Lung (tissue), 12 donors: ENCODE results near the gene ZNF593OS. TPM values are rescaled to one million over a fixed set of nuclear protein-coding genes. Genes with fewer than 3 reads are reported as not detected.

Experiments used
- ATAC-seq: fragments of 200-7000 bp; cut with Tn5 transposase; one replicate; pipeline ENCODE4 v1.9.1; 2020; ENCODE audit warnings: moderate number of reproducible peaks; ENCODE audit not compliant: insufficient read depth, low FRiP score
- DNase-seq, 3 donors: peaks; one replicate each; pipeline ENCODE4 v3.0.0-alpha.2; 2013 to 2017
- H3K27ac ChIP-seq, 2 donors: one replicate each; pipeline ENCODE4 v1.5.1; 2013; ENCODE audit warnings: mild to moderate bottlenecking in 2 of 2, moderate library complexity in 2 of 2, control low read depth in 1 of 2, inconsistent platforms in 1 of 2, low read depth in 1 of 2, low read length in 1 of 2
- H3K27me3 ChIP-seq, 3 donors: one replicate each; pipeline ENCODE4 v1.5.1; 2013; ENCODE audit warnings: low read length in 2 of 3; ENCODE audit not compliant: control insufficient read depth in 3 of 3, insufficient read depth in 3 of 3
- H3K36me3 ChIP-seq, 4 donors: one replicate each; pipeline ENCODE4 v1.5.1; 2013; ENCODE audit warnings: low read length in 4 of 4, mild to moderate bottlenecking in 1 of 4, moderate library complexity in 1 of 4; ENCODE audit not compliant: control insufficient read depth in 4 of 4, insufficient read depth in 4 of 4
- H3K4me1 ChIP-seq, 5 donors: one replicate each; pipeline ENCODE4 v1.5.1; 2013; ENCODE audit warnings: low read length in 5 of 5, mild to moderate bottlenecking in 2 of 5, moderate library complexity in 1 of 5; ENCODE audit not compliant: control insufficient read depth in 5 of 5, insufficient read depth in 5 of 5
- H3K4me3 ChIP-seq: one replicate; pipeline ENCODE4 v1.5.1; 2013; ENCODE audit warnings: mild to moderate bottlenecking, control low read depth, moderate library complexity
- H3K9ac ChIP-seq, 2 donors: one replicate each; pipeline ENCODE4 v1.5.1; 2013; ENCODE audit warnings: low read length in 2 of 2, control low read depth in 1 of 2; ENCODE audit not compliant: insufficient read depth in 1 of 2
- H3K9me3 ChIP-seq, 4 donors: one replicate each; pipeline ENCODE4 v1.5.1; 2013; ENCODE audit warnings: low read length in 3 of 4, mild to moderate bottlenecking in 1 of 4, moderate library complexity in 1 of 4; ENCODE audit not compliant: control insufficient read depth in 4 of 4, insufficient read depth in 3 of 4
- WGBS, 2 donors: extraction: QIAGEN DNeasy Blood & Tissue Kit; methylation state at CpG; one replicate each; pipeline ENCODE4 v1.1.7; 2013; 5-methylcytosine and 5-hydroxymethylcytosine counted together
- polyA plus RNA-seq, 2 donors: library from polyadenylated mRNA; stranded (reverse); fragments of 200-250 nt; gene quantifications; one replicate each; pipeline ENCODE4 v1.2.1, GENCODE V29; 2013
- total RNA-seq, 2 donors: library from RNA; depleted of rRNA in 1 of 2; stranded (reverse); fragments of >200 nt in 1 of 2; gene quantifications; one replicate each; pipeline ENCODE4 v1.2.1, GENCODE V29; 2014 to 2021
- TF ChIP-seq, protein P1 (sequence below): IDR thresholded peaks from 2 replicates; pipeline ENCODE4 v1.5.1; 2012; ENCODE audit warnings: mild to moderate bottlenecking; ENCODE audit errors: control extremely low read depth, extremely low read depth
- donor health status: control.
- donor health status: control.
- donor health status: Bipolar disorder and iron deficiency.
- donor health status: healthy.
- donor health status: DM: yes; HTN: yes; CAD: no.

Gene ZNF593OS
- total and polyA plus RNA-seq, 4 donors = 0.29 to 0.65 TPM; not detected in 2

DNA sequence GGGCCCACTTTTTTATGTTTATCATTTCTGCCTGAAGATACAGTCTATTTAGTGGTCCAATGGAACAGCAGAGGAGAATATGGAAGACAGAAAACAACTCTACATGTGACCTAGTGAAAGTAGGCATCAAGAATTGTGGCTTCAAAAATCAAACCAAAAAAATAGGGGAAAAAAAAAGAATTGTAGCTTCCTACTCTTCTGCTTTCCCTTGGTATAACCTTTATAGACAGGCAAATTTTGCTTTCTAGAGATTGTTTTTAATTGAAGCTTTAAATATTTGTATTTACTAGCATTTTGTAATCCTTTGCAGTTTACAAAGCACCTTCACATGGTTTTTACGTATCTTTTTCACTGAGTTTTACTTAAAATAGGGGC lies 45.7 kb downstream of the ZNF593OS start:
- Histone ChIP-seq H3K4me1 (peaks cover 0 to 14% (median 3%) of the 10 kb centered on the region in 5 donors), H3K9ac (no peak overlapping the region), H3K9me3 (no peaks in the 10 kb centered on the region), H3K27me3 (no peaks in the 10 kb centered on the region), H3K27ac (no peak overlapping the region), H3K4me3 (no peak overlapping the region), H3K36me3 (peaks cover 2 to 13% (median 3%) of the 10 kb centered on the region in 4 donors)
- no peak for ATAC-seq
- no peak for DNase-seq
- 31 to 34% methylated on average over 1 of the region's 1 CpG for WGBS, 2 donors
- TF ChIP-seq, protein P1, sequence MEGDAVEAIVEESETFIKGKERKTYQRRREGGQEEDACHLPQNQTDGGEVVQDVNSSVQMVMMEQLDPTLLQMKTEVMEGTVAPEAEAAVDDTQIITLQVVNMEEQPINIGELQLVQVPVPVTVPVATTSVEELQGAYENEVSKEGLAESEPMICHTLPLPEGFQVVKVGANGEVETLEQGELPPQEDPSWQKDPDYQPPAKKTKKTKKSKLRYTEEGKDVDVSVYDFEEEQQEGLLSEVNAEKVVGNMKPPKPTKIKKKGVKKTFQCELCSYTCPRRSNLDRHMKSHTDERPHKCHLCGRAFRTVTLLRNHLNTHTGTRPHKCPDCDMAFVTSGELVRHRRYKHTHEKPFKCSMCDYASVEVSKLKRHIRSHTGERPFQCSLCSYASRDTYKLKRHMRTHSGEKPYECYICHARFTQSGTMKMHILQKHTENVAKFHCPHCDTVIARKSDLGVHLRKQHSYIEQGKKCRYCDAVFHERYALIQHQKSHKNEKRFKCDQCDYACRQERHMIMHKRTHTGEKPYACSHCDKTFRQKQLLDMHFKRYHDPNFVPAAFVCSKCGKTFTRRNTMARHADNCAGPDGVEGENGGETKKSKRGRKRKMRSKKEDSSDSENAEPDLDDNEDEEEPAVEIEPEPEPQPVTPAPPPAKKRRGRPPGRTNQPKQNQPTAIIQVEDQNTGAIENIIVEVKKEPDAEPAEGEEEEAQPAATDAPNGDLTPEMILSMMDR = no peak

DNA sequence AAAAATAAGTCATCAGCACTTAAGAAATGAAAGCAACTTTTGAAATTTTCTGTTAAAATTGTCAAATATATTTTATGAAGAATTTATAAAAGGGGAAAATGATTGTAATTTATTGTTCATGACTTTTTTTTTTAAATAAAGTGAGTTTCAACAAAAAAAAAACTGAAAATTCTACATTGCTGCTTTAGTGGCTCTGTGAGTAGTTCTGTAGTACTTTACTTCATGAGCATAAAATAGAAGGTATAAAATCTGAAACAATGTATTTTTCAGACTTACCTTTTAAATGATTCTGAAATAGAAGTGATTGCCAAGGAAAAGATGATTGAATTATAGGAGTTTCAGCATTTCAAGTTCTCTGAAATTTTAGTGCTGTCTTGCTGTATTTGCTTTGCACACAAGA lies 46.2 kb downstream of the ZNF593OS start:
- Histone ChIP-seq H3K27ac (no peak overlapping the region), H3K4me3 (no peak overlapping the region), H3K4me1 (peaks cover 0 to 14% (median 3%) of the 10 kb centered on the region in 5 donors), H3K27me3 (no peaks in the 10 kb centered on the region), H3K9me3 (no peaks in the 10 kb centered on the region), H3K9ac (no peak overlapping the region), H3K36me3 (peaks cover 2 to 13% (median 4%) of the 10 kb centered on the region in 4 donors)
- TF ChIP-seq, protein P1 = no peak
- DNase-seq (no peak), ATAC-seq (no peak)

DNA sequence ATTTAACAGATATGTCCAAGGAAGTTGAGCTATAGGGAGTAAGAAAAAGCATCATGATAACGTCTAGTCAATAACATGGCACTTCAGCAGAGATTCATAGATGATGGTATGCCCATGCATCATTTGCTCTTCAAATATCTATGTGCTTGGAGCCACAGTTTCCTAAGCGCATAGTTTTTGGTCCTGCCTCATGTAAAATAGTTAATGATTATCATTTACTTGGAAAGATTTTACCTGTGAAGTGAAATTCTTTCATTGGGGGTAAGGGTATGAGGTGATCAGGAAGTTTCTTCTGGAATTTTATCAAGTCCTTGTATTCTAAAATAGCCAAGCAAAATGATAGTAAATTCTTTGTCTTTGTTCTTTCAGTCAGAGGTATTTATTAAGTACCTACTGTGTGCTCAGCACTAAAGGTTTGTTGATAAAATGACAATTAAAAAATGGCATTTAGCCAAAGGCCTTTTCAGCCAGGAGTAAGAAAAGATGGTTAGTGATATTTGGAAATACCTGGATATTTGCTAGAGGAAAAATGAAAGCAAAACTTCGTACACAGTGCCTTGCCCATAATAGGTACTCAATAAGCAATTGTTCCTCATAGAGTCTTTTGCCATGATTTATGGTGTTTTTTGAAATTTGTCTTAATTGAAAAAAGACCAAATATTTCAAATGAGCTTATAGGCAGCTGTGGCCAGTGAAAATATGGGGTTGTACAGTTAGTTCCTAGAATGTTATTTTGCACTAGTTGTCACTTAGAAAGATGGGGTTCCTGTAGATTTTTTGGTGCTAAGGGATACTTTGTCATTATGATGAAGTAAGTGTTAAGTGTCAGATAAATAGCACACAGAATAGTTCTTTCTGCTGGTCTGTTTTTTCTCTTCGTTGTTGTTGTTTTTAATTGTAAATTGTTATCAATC lies 47.0 kb downstream of the ZNF593OS start:
- ATAC-seq (no peak), DNase-seq (peak in 1 of 3 donors; percentile 16)
- no peaks in the 10 kb centered on the region for H3K9me3 ChIP-seq
- no peak overlapping the region for H3K27ac ChIP-seq
- H3K4me1 ChIP-seq = peaks cover 0 to 14% (median 3%) of the 10 kb centered on the region in 5 donors
- H3K4me3 ChIP-seq = no peak overlapping the region
- TF ChIP-seq, protein P1 = no peak
- no peaks in the 10 kb centered on the region for H3K27me3 ChIP-seq
- peaks cover 2 to 13% (median 7%) of the 10 kb centered on the region in 4 donors for H3K36me3 ChIP-seq
- 64 to 75% methylated on average over 4 of the region's 4 CpGs for whole genome bisulfite sequencing, 2 donors
- H3K9ac ChIP-seq = no peak overlapping the region
